GM19438 (cell line): Measurements from ENCODE around the gene INPP4A.
"Not testable (repeated sequence)": the region's sequence is repeated elsewhere in the genome, so short reads cannot be mapped to it uniquely, and the experiment has no call there.

Experiments
- ATAC-seq: cut with Tn5 transposase; IDR thresholded peaks from one replicate; pipeline ENCODE4 v1.9.1; 2021; ENCODE audit warnings: low read depth; ENCODE audit not compliant: unreplicated experiment

INPP4A gene

GRCh38 chr2:98572676-98573075 is 128.0 kb downstream of the INPP4A start:
- ATAC-seq = no peak

GRCh38 chr2:98573426-98573825 is 128.8 kb downstream of the INPP4A start:
- no peak for ATAC-seq

GRCh38 chr2:98576666-98577312 is 132.1 kb downstream of the INPP4A start:
- ATAC-seq = no peak

- ATAC-seq = no peak
Measured at GRCh38 chr2:98577313-98577712, 132.7 kb downstream of the INPP4A start.

GRCh38 chr2:98578231-98578630 is 133.6 kb downstream of the INPP4A start:
- no peak for ATAC-seq

- no peak for ATAC-seq
Measured at GRCh38 chr2:98579926-98580325, 135.3 kb downstream of the INPP4A start.

GRCh38 chr2:98580656-98581284 is 136.1 kb downstream of the INPP4A start:
- no peak for ATAC-seq

- ATAC-seq = no peak
Measured at GRCh38 chr2:98582523-98582922, 137.9 kb downstream of the INPP4A start.

GRCh38 chr2:98583276-98583675 is 138.6 kb downstream of the INPP4A start:
- ATAC-seq = no peak

- ATAC-seq = no peak
Measured at GRCh38 chr2:98583816-98584618, 139.4 kb downstream of the INPP4A start.

- no peak for ATAC-seq
Measured at GRCh38 chr2:98585386-98585785, 140.7 kb downstream of the INPP4A start.

- no peak for ATAC-seq
Measured at GRCh38 chr2:98586551-98587140, 142.0 kb downstream of the INPP4A start.

GRCh38 chr2:98588880-98589431 is 144.3 kb downstream of the INPP4A start:
- no peak for ATAC-seq

GRCh38 chr2:98589489-98589888 is 144.8 kb downstream of the INPP4A start:
- no peak for ATAC-seq

GRCh38 chr2:98592565-98592964 is 147.9 kb downstream of the INPP4A start:
- no peak for ATAC-seq

GRCh38 chr2:98594665-98595064 is 150.0 kb downstream of the INPP4A start:
- ATAC-seq = not testable (repeated sequence)

- no peak for ATAC-seq
Measured at GRCh38 chr2:98598781-98599428, 154.2 kb downstream of the INPP4A start.

- peak; percentile 84 for ATAC-seq
Measured at GRCh38 chr2:98601532-98602132, 157.0 kb downstream of the INPP4A start.

GRCh38 chr2:98604547-98604946 is 159.9 kb downstream of the INPP4A start:
- no peak for ATAC-seq

- ATAC-seq = no peak
Measured at GRCh38 chr2:98605076-98605475, 160.4 kb downstream of the INPP4A start.
